ENCODE data around the gene ST7.

DNA sequence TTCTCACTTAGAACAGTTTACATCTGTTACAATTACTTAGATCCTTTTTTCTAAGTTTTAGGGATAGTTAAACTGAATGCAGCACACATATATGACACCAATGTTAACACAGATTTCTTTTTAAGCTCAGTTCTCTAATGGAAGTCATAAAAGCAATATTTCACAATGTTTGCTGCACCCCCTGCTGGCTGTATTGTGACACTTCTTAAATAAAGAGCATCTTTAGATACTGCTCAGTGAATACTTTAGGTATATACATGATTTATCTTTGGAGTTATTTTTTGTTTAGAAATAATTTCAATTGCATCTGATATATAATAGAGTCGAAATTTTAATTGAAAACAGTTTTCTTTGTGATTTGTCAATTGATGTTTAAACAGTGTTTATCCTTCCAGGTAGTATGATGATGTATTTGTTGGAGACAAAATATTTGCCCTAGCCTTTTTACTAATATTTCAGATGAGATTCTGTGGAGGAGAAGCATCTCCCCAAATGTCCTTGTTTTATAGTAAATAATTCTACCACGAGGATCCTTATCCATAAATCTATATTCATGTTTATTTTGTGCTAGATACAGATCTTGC, 174.4 kb downstream of the ST7 start:
- TF ChIP-seq POLR2AphosphoS5 (IDR thresholded peaks at IDR 0.05; ENCODE audit: borderline replicate concordance, low read depth, low read length) (no peak), EZH2 (IDR thresholded peaks at IDR 0.05) (no peak)

All from SK-N-MC (cell line).